Measurements from ENCODE around the gene AMPD1.

DNA sequence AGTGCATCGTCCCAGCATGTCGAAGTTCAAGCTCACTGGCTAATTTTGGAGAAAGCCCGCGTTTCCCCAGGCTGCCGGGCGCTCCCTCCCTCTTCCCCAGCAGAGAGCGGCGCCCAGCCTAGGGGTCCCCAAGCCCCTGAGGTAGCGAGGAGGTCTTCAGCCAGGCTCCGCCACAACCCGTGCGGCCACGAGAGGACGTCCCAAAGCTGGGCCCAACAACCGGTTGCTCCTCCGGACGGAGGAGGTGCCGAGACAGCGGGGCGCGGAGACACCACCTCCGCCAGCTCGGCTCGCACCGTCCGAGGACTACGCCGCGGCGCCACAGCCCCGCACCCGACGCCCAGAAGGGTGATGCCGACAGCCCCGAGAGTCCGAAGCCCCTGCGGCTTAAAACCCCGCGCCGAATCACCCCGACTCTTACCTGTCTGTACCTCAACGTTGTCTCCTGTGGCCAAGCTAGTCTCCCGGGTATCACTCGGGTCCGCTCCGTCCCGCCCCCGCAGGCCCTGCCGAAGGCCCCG, 25.7 kb downstream of the AMPD1 start, which contains the start of gene DENND2C:
- TF ChIP-seq POLR2AphosphoS5 (IDR thresholded peaks at IDR 0.05; ENCODE audit: low read depth) (peak; percentile 66), EZH2 (IDR thresholded peaks at IDR 0.05; ENCODE audit: low read depth, unreplicated experiment) (no peak), EZH2phosphoT487 (IDR thresholded peaks at IDR 0.05; ENCODE audit: unreplicated experiment) (no peak), JUNB (IDR thresholded peaks at IDR 0.05; ENCODE audit: unreplicated experiment) (no peak), ZNF331 (CRISPR knock-in tag; IDR thresholded peaks at IDR 0.05; ENCODE audit: low read depth) (no peak), CREB1 (CRISPR knock-in tag; IDR thresholded peaks at IDR 0.05; ENCODE audit: low read depth) (no peak)
- TF ChIP-seq, protein P1, sequence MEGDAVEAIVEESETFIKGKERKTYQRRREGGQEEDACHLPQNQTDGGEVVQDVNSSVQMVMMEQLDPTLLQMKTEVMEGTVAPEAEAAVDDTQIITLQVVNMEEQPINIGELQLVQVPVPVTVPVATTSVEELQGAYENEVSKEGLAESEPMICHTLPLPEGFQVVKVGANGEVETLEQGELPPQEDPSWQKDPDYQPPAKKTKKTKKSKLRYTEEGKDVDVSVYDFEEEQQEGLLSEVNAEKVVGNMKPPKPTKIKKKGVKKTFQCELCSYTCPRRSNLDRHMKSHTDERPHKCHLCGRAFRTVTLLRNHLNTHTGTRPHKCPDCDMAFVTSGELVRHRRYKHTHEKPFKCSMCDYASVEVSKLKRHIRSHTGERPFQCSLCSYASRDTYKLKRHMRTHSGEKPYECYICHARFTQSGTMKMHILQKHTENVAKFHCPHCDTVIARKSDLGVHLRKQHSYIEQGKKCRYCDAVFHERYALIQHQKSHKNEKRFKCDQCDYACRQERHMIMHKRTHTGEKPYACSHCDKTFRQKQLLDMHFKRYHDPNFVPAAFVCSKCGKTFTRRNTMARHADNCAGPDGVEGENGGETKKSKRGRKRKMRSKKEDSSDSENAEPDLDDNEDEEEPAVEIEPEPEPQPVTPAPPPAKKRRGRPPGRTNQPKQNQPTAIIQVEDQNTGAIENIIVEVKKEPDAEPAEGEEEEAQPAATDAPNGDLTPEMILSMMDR (conservative IDR thresholded peaks at IDR 0.05; ENCODE audit: low read depth in 2 of 2) = peak in 1 of 2 experiments; percentile 49; a peak in 2 of 4 replicates
- TF ChIP-seq, protein P2, sequence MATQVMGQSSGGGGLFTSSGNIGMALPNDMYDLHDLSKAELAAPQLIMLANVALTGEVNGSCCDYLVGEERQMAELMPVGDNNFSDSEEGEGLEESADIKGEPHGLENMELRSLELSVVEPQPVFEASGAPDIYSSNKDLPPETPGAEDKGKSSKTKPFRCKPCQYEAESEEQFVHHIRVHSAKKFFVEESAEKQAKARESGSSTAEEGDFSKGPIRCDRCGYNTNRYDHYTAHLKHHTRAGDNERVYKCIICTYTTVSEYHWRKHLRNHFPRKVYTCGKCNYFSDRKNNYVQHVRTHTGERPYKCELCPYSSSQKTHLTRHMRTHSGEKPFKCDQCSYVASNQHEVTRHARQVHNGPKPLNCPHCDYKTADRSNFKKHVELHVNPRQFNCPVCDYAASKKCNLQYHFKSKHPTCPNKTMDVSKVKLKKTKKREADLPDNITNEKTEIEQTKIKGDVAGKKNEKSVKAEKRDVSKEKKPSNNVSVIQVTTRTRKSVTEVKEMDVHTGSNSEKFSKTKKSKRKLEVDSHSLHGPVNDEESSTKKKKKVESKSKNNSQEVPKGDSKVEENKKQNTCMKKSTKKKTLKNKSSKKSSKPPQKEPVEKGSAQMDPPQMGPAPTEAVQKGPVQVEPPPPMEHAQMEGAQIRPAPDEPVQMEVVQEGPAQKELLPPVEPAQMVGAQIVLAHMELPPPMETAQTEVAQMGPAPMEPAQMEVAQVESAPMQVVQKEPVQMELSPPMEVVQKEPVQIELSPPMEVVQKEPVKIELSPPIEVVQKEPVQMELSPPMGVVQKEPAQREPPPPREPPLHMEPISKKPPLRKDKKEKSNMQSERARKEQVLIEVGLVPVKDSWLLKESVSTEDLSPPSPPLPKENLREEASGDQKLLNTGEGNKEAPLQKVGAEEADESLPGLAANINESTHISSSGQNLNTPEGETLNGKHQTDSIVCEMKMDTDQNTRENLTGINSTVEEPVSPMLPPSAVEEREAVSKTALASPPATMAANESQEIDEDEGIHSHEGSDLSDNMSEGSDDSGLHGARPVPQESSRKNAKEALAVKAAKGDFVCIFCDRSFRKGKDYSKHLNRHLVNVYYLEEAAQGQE (IDR thresholded peaks at IDR 0.05; ENCODE audit: unreplicated experiment) = no peak
